ENCODE data around the gene STARD3. TPM values are rescaled to one million over a fixed set of nuclear protein-coding genes. Genes with fewer than 3 reads are reported as not detected.

STARD3 gene
- total and polyA plus RNA-seq, 2 of the 13 experiments (the other 11 are each of a cell fraction or from before 2014, with no cell fraction given): 34.6 to 100 TPM

DNA sequence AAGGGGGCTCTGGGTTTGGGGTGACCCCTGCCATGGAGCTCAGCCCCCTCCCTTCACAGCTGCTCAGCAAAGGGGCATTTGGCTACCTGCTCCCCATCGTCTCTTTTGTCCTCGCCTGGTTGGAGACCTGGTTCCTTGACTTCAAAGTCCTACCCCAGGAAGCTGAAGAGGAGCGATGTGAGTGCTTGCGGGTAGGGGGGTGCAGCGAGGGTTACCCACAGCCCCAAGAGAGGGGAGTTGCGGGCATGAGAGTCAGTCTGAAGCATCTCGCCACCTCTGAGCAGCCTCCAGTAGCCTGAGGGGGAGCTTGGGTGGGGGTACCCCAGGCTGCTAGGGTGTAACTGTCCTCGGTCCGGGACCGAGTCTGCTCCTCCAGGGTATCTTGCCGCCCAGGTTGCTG is 21.4 kb downstream of the STARD3 start:
- Histone ChIP-seq H3K4me2 (ENCODE audit: low read depth, low read length) (no peak overlapping the region), H3K9ac (ENCODE audit: insufficient read depth, low read depth, low read length) (no peak overlapping the region), H3K27ac (ENCODE audit: extremely low read length, insufficient read depth, low read length) (no peak overlapping the region), H2AFZ (ENCODE audit: low read length) (no peak overlapping the region), H3K9me3 (ENCODE audit: low read length) (no peaks in the 10 kb centered on the region), H3K4me3 (replicated peaks in 1 of 3; ENCODE audit: insufficient read depth in 1 of 3, low read depth in 2 of 3, low read length in 3 of 3) (no peak overlapping the region), H3K4me1 (ENCODE audit: insufficient read depth, low read length) (peaks cover 16% of the 10 kb centered on the region), H3K79me2 (ENCODE audit: insufficient read depth, low read length) (no peaks in the 10 kb centered on the region), H4K20me1 (ENCODE audit: insufficient read depth, low read length) (no peaks in the 10 kb centered on the region; the same call in 1 of the 2 replicates), H3K36me3 (replicated peaks in 1 of 2; ENCODE audit: control insufficient read depth in 1 of 2, insufficient read depth in 2 of 2, low read length in 2 of 2) (peaks cover 27 to 33% of the 10 kb centered on the region in 2 experiments; a peak in 4 of 5 replicates), H3K27me3 (ENCODE audit: control insufficient read depth in 1 of 2, insufficient read depth in 2 of 2, low read length in 2 of 2) (no peaks in the 10 kb centered on the region)
- no peak for ATAC-seq
- DNase-seq (ENCODE audit: low spot score): no peak
- no TSS peak for BruUV-seq (replicated peaks)
- FAIRE-seq: no peak
- WGBS (ENCODE audit: low lambda C conversion rate): 100% methylated on average over 7 of the region's 11 CpGs
- in situ Hi-C loops (cut with HindIII; ENCODE audit: extremely low pct_ligation_motif_present, low pct_unique_long_range_greater_than_20kb) (no loop called here), intact Hi-C loops (cut with micrococcal nuclease; ENCODE audit: unreplicated experiment) (no loop called here)
- CTCF ChIA-PET (ENCODE audit: low intra/inter-chr PET ratio, low total read pairs): no interaction called here
- POLR2A ChIA-PET: no interaction called here
- TF ChIP-seq ZNF263 (CRISPR knock-in tag; IDR thresholded peaks at IDR 0.05) (no peak), SIN3A (IDR thresholded peaks at IDR 0.05; ENCODE audit: borderline replicate concordance, low read depth, low read length) (no peak), ZNF878 (CRISPR knock-in tag; IDR thresholded peaks at IDR 0.05) (no peak), ZNF3 (CRISPR knock-in tag; IDR thresholded peaks at IDR 0.05) (no peak), ZNF382 (CRISPR knock-in tag; IDR thresholded peaks at IDR 0.05; ENCODE audit: borderline replicate concordance) (no peak), GABPA (IDR thresholded peaks at IDR 0.05; ENCODE audit: low read depth, low read length) (no peak), GABPA (CRISPR knock-in tag; IDR thresholded peaks at IDR 0.05; ENCODE audit: low read depth) (no peak), ZSCAN31 (CRISPR knock-in tag; IDR thresholded peaks at IDR 0.05; ENCODE audit: low read depth) (no peak), ZNF430 (CRISPR knock-in tag; IDR thresholded peaks at IDR 0.05) (no peak), ZNF362 (CRISPR knock-in tag; IDR thresholded peaks at IDR 0.05; ENCODE audit: borderline replicate concordance) (no peak), RXRB (CRISPR knock-in tag; IDR thresholded peaks at IDR 0.05; ENCODE audit: borderline replicate concordance) (no peak)
- TF ChIP-seq, protein P1, sequence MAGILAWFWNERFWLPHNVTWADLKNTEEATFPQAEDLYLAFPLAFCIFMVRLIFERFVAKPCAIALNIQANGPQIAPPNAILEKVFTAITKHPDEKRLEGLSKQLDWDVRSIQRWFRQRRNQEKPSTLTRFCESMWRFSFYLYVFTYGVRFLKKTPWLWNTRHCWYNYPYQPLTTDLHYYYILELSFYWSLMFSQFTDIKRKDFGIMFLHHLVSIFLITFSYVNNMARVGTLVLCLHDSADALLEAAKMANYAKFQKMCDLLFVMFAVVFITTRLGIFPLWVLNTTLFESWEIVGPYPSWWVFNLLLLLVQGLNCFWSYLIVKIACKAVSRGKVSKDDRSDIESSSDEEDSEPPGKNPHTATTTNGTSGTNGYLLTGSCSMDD (CRISPR knock-in tag; IDR thresholded peaks at IDR 0.05): no peak
- TF ChIP-seq, protein P2, sequence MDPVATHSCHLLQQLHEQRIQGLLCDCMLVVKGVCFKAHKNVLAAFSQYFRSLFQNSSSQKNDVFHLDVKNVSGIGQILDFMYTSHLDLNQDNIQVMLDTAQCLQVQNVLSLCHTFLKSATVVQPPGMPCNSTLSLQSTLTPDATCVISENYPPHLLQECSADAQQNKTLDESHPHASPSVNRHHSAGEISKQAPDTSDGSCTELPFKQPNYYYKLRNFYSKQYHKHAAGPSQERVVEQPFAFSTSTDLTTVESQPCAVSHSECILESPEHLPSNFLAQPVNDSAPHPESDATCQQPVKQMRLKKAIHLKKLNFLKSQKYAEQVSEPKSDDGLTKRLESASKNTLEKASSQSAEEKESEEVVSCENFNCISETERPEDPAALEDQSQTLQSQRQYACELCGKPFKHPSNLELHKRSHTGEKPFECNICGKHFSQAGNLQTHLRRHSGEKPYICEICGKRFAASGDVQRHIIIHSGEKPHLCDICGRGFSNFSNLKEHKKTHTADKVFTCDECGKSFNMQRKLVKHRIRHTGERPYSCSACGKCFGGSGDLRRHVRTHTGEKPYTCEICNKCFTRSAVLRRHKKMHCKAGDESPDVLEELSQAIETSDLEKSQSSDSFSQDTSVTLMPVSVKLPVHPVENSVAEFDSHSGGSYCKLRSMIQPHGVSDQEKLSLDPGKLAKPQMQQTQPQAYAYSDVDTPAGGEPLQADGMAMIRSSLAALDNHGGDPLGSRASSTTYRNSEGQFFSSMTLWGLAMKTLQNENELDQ (CRISPR knock-in tag; IDR thresholded peaks at IDR 0.05; ENCODE audit: borderline replicate concordance): no peak
- TF ChIP-seq, protein P3, sequence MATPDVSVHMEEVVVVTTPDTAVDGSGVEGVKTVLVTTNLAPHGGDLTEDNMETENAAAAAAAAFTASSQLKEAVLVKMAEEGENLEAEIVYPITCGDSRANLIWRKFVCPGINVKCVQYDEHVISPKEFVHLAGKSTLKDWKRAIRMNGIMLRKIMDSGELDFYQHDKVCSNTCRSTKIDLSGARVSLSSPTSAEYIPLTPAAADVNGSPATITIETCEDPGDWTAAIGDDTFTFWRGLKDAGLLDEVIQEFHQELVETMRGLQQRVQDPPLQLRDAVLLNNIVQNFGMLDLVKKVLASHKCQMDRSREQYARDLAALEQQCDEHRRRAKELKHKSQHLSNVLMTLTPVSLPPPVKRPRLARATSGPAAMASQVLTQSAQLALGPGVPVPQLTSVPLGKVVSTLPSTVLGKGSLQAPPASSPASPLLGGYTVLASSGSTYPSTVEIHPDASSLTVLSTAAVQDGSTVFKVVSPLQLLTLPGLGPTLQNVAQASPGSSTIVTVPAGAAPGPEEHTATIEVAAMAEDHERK (CRISPR knock-in tag; IDR thresholded peaks at IDR 0.05; ENCODE audit: low read depth): no peak
- TF ChIP-seq, protein P4, sequence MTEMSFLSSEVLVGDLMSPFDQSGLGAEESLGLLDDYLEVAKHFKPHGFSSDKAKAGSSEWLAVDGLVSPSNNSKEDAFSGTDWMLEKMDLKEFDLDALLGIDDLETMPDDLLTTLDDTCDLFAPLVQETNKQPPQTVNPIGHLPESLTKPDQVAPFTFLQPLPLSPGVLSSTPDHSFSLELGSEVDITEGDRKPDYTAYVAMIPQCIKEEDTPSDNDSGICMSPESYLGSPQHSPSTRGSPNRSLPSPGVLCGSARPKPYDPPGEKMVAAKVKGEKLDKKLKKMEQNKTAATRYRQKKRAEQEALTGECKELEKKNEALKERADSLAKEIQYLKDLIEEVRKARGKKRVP (CRISPR knock-in tag; IDR thresholded peaks at IDR 0.05): no peak

Data from HepG2 (cell line).